ENCODE results near the gene NUBP2. TPM values are rescaled to one million over a fixed set of nuclear protein-coding genes. Genes with fewer than 3 reads are reported as not detected.
"Not testable (repeated sequence)": the region's sequence is repeated elsewhere in the genome, so short reads cannot be mapped to it uniquely, and the experiment has no call there.

Gene NUBP2
- total RNA-seq, 1 experiment from 2014 or later: 89.2 TPM

- TF ChIP-seq ZNF281 (CRISPR knock-in tag; IDR thresholded peaks at IDR 0.05): no peak
- no peak for TF ChIP-seq ETV6 (CRISPR knock-in tag; IDR thresholded peaks at IDR 0.05)
- no peak for TF ChIP-seq PREB (CRISPR knock-in tag; IDR thresholded peaks at IDR 0.05; ENCODE audit: borderline replicate concordance)
These were observed 10.9 kb downstream of the NUBP2 start, which contains the start of gene IGFALS (continued) for GRCh38 chr16:1793578-1794220.

- peaks cover 19% of the 10 kb centered on the region for H3K9me3 Mint-ChIP-seq
- ChIA-PET CTCF (interaction anchor here (1.0 to 1.6 kb wide), 2 partner anchors 29 to 129 kb away, joined by 3 to 5 read pairs; no protein-coding TSS in a partner anchor), POLR2A (interaction anchor here (0.6 to 0.9 kb wide), 2 partner anchors 20 to 33 kb away, joined by 3 read pairs; no protein-coding TSS in a partner anchor)
- no peak overlapping the region for H3K27ac Mint-ChIP-seq
- TF ChIP-seq JUN (CRISPR knock-in tag; IDR thresholded peaks at IDR 0.05): no peak
- peak; percentile 36; the same call in 1 of the 2 replicates for TF ChIP-seq GABPB1 (CRISPR knock-in tag; IDR thresholded peaks at IDR 0.05)
- TF ChIP-seq ATF6 (CRISPR knock-in tag; IDR thresholded peaks at IDR 0.05): no peak
- DNase-seq (ENCODE audit: low spot score) (no peak), ATAC-seq (no peak)
- H3K27me3 Mint-ChIP-seq (ENCODE audit: low read depth): peaks cover under 1% of the 10 kb centered on the region
- peaks cover 11% of the 10 kb centered on the region for H3K36me3 Mint-ChIP-seq
- no peak overlapping the region for H3K4me3 Mint-ChIP-seq
- H3K4me1 Mint-ChIP-seq: no peaks in the 10 kb centered on the region
These were observed 11.6 kb downstream of the NUBP2 start for GRCh38 chr16:1794221-1794871.

GRCh38 chr16:1794908-1795666 lies 12.3 kb downstream of the NUBP2 start:
- H3K36me3 Mint-ChIP-seq: peaks cover 18% of the 10 kb centered on the region
- H3K4me3 Mint-ChIP-seq: no peak overlapping the region
- TF ChIP-seq E2F5 (CRISPR knock-in tag; IDR thresholded peaks at IDR 0.05): no peak
- TF ChIP-seq ESRRA (CRISPR knock-in tag; IDR thresholded peaks at IDR 0.05; ENCODE audit: borderline replicate concordance): no peak
- TF ChIP-seq E2F1 (CRISPR knock-in tag; IDR thresholded peaks at IDR 0.05): no peak
- TF ChIP-seq ATF2 (CRISPR knock-in tag; IDR thresholded peaks at IDR 0.05; ENCODE audit: borderline replicate concordance, low read depth): no peak
- TF ChIP-seq NFYB (CRISPR knock-in tag; conservative IDR thresholded peaks at IDR 0.05; ENCODE audit: low read depth): no peak
- no peak for TF ChIP-seq OVOL2 (CRISPR knock-in tag; IDR thresholded peaks at IDR 0.05; ENCODE audit: borderline replicate concordance)
- TF ChIP-seq NR3C1 (CRISPR knock-in tag; conservative IDR thresholded peaks at IDR 0.05; ENCODE audit: low read depth): no peak
- no peak for TF ChIP-seq SOX15 (CRISPR knock-in tag; IDR thresholded peaks at IDR 0.05)
- no peaks in the 10 kb centered on the region for H3K4me1 Mint-ChIP-seq
- DNase-seq (ENCODE audit: low spot score) (no peak), ATAC-seq (no peak)
- ChIA-PET POLR2A (interaction anchor here (0.6 kb wide), 1 partner anchor 19 kb away, joined by 3 read pairs; no protein-coding TSS in a partner anchor), CTCF (interaction anchor here (0.6 kb wide), 1 partner anchor 457 kb away, joined by 5 read pairs; no protein-coding TSS in a partner anchor)
- H3K27me3 Mint-ChIP-seq (ENCODE audit: low read depth): peaks cover 7% of the 10 kb centered on the region
- peaks cover 26% of the 10 kb centered on the region for H3K9me3 Mint-ChIP-seq
- no peak overlapping the region for H3K27ac Mint-ChIP-seq

- Mint-ChIP-seq H3K27me3 (ENCODE audit: low read depth) (peaks cover 12% of the 10 kb centered on the region), H3K9me3 (peaks cover 44% of the 10 kb centered on the region), H3K36me3 (peaks cover 28% of the 10 kb centered on the region)
- H3K4me3 Mint-ChIP-seq; H3K4me1 Mint-ChIP-seq; H3K27ac Mint-ChIP-seq; ATAC-seq; POLR2A ChIA-PET; CTCF ChIA-PET; DNase-seq (ENCODE audit: low spot score): not testable (repeated sequence)
These were observed 16.5 kb downstream of the NUBP2 start for GRCh38 chr16:1799263-1799662.
